Measurements from ENCODE around the gene NR1H4.
"Not testable (repeated sequence)": the region's sequence is repeated elsewhere in the genome, so short reads cannot be mapped to it uniquely, and the experiment has no call there.

Gene NR1H4

GRCh38 chr12:100515968-100516367, 42.3 kb downstream of the NR1H4 start:
- DNase-seq (ENCODE audit: low spot score), result no peak

GRCh38 chr12:100518376-100518775, 44.7 kb downstream of the NR1H4 start:
- no peak for DNase-seq (ENCODE audit: low spot score)

GRCh38 chr12:100520048-100520769, 46.5 kb downstream of the NR1H4 start:
- no peak for DNase-seq (ENCODE audit: low spot score)

GRCh38 chr12:100521958-100522357, 48.3 kb downstream of the NR1H4 start:
- no peak for DNase-seq (ENCODE audit: low spot score)

GRCh38 chr12:100528034-100528433, 54.4 kb downstream of the NR1H4 start:
- DNase-seq (ENCODE audit: low spot score), result no peak

- no peak for DNase-seq (ENCODE audit: low spot score)
These were observed 54.9 kb downstream of the NR1H4 start for GRCh38 chr12:100528471-100529127.

- no peak for DNase-seq (ENCODE audit: low spot score)
These were observed 56.2 kb downstream of the NR1H4 start for GRCh38 chr12:100529756-100530350.

GRCh38 chr12:100533376-100533775, 59.7 kb downstream of the NR1H4 start:
- DNase-seq (ENCODE audit: low spot score), result no peak

GRCh38 chr12:100534625-100535227, 61.1 kb downstream of the NR1H4 start:
- DNase-seq (ENCODE audit: low spot score), result no peak

- no peak for DNase-seq (ENCODE audit: low spot score)
These were observed 65.5 kb downstream of the NR1H4 start for GRCh38 chr12:100539202-100539601.

- no peak for DNase-seq (ENCODE audit: low spot score)
These were observed 70.5 kb downstream of the NR1H4 start for GRCh38 chr12:100544165-100544564.

- no peak for DNase-seq (ENCODE audit: low spot score)
These were observed 71.4 kb downstream of the NR1H4 start for GRCh38 chr12:100545092-100545491.

GRCh38 chr12:100553936-100554335, 80.3 kb downstream of the NR1H4 start:
- DNase-seq (ENCODE audit: low spot score), result no peak

- peak; percentile 59 for DNase-seq (ENCODE audit: low spot score)
These were observed 81.0 kb downstream of the NR1H4 start for GRCh38 chr12:100554608-100555077.

GRCh38 chr12:100555722-100556121, 82.1 kb downstream of the NR1H4 start:
- DNase-seq (ENCODE audit: low spot score), result no peak

- DNase-seq (ENCODE audit: low spot score), result no peak
These were observed 83.7 kb downstream of the NR1H4 start for GRCh38 chr12:100557357-100557756.

GRCh38 chr12:100559261-100559660, 85.6 kb downstream of the NR1H4 start:
- DNase-seq (ENCODE audit: low spot score), result not testable (repeated sequence)

GRCh38 chr12:100564090-100564489, 90.4 kb downstream of the NR1H4 start:
- DNase-seq (ENCODE audit: low spot score), result no peak

- no peak for DNase-seq (ENCODE audit: low spot score)
These were observed 91.3 kb downstream of the NR1H4 start for GRCh38 chr12:100564905-100565467.

GRCh38 chr12:100565987-100566545, 92.4 kb downstream of the NR1H4 start:
- DNase-seq (ENCODE audit: low spot score), result no peak

- no peak for DNase-seq (ENCODE audit: low spot score)
These were observed 93.4 kb downstream of the NR1H4 start for GRCh38 chr12:100566887-100567637.

Measured in hematopoietic multipotent progenitor cell treated with erythropoietin and hydrocortisone succinate and interleukin-3 and kit ligand, for 15 days (in vitro differentiated cells).